Endodermal cell (in vitro differentiated cells): ENCODE results near the gene HDAC4. TPM values are rescaled to one million over a fixed set of nuclear protein-coding genes. Genes with fewer than 3 reads are reported as not detected.

Experiments used
- DNase-seq: peaks from one replicate; pipeline ENCODE4 v3.0.0-alpha.2; 2017
- H3K27ac ChIP-seq: 2 replicates; pipeline ENCODE4 v1.5.1; 2013; ENCODE audit warnings: mild to moderate bottlenecking, low read depth, low read length, moderate library complexity
- H3K27me3 ChIP-seq: 2 replicates; pipeline ENCODE4 v1.6.1; 2013; ENCODE audit warnings: mild to moderate bottlenecking, low read length, moderate library complexity; ENCODE audit not compliant: insufficient read depth, control insufficient read depth, poor library complexity, severe bottlenecking
- H3K36me3 ChIP-seq: 2 replicates; pipeline ENCODE4 v1.7.0; 2013; ENCODE audit warnings: mild to moderate bottlenecking, low read length, moderate library complexity; ENCODE audit not compliant: control insufficient read depth, insufficient read depth
- H3K4me1 ChIP-seq: one replicate; pipeline ENCODE4 v1.7.0; 2013; ENCODE audit warnings: low read length; ENCODE audit not compliant: control insufficient read depth, insufficient read depth
- H3K4me3 ChIP-seq: 2 replicates; pipeline ENCODE4 v1.5.1; 2013; ENCODE audit warnings: mild to moderate bottlenecking, low read length, moderate library complexity
- H3K9ac ChIP-seq: 2 replicates; pipeline ENCODE4 v1.6.1; 2013; ENCODE audit warnings: mild to moderate bottlenecking, low read length, moderate library complexity; ENCODE audit not compliant: poor library complexity, severe bottlenecking; ENCODE audit errors: extremely low read depth
- H3K9me3 ChIP-seq: 2 replicates; pipeline ENCODE4 v1.6.1; 2013; ENCODE audit warnings: mild to moderate bottlenecking, low read length, moderate library complexity; ENCODE audit not compliant: control insufficient read depth
- H3K27ac Mint-ChIP-seq: 2 replicates; pipeline ENCODE4 v1.8.0; 2020; ENCODE audit warnings: mixed read lengths
- H3K27me3 Mint-ChIP-seq: 2 replicates; pipeline ENCODE4 v1.8.0; 2021; ENCODE audit warnings: mild to moderate bottlenecking, mixed read lengths; ENCODE audit not compliant: insufficient read depth
- H3K36me3 Mint-ChIP-seq: 2 replicates; pipeline ENCODE4 v1.8.0; 2020; ENCODE audit warnings: low read depth, mixed read lengths
- H3K4me1 Mint-ChIP-seq: 2 replicates; pipeline ENCODE4 v1.8.0; 2020; ENCODE audit warnings: mixed read lengths
- H3K4me3 Mint-ChIP-seq: 2 replicates; pipeline ENCODE4 v1.8.0; 2020; ENCODE audit warnings: mild to moderate bottlenecking, moderate library complexity, mixed read lengths
- H3K9me3 Mint-ChIP-seq: 2 replicates; pipeline ENCODE4 v1.8.0; 2020; ENCODE audit warnings: mild to moderate bottlenecking, mixed read lengths
- CTCF ChIP-seq: fragments of 200-600 bp; sonication (generic); conservative IDR thresholded peaks from 2 replicates; pipeline ENCODE4 v1.5.0; 2021; ENCODE audit warnings: antibody characterized with exemption, mild to moderate bottlenecking
- WGBS, 2 experiments: methylation state at CpG; one replicate each; pipeline versions ENCODE4 v1.1.5 to v1.1.7; 2013; ENCODE audit warnings: missing lambda C conversion rate in 2 of 2, mixed read lengths in 1 of 2; ENCODE audit not compliant: insufficient coverage in 1 of 2, insufficient read length in 1 of 2; 5-methylcytosine and 5-hydroxymethylcytosine counted together
- total RNA-seq, 2 donors: library from RNA; stranded (reverse); fragmentation: NEBNext Ultra II Directional in 1 of 2; extraction: Animal tissue kit (Norgen Biotek cat#: 25700) in 1 of 2; gene quantifications; 2 replicates in 1 of 2; 3 replicates in 1 of 2; pipeline ENCODE4 v1.2.1, GENCODE V29; 2021

The HDAC4 gene
- total RNA-seq, 2 donors from 2014 or later: 45.7 to 51.2 TPM

- Histone ChIP-seq H3K36me3 (no peaks in the 10 kb centered on the region), H3K9ac (no peak overlapping the region), H3K27ac (no peak overlapping the region), H3K27me3 (no peaks in the 10 kb centered on the region), H3K4me1 (no peaks in the 10 kb centered on the region), H3K4me3 (no peak overlapping the region), H3K9me3 (peaks cover 4% of the 10 kb centered on the region)
- H3K36me3 Mint-ChIP-seq: peaks cover 3% of the 10 kb centered on the region
- H3K9me3 Mint-ChIP-seq: peaks cover 8% of the 10 kb centered on the region
- WGBS, 2 experiments: 95 to 98% methylated on average over 17 to 19 of the region's 19 CpGs
- H3K27ac Mint-ChIP-seq: no peak overlapping the region
- no peak for DNase-seq
- TF ChIP-seq CTCF: no peak
- H3K27me3 Mint-ChIP-seq: no peaks in the 10 kb centered on the region
- H3K4me3 Mint-ChIP-seq: no peak overlapping the region
- peaks cover 26% of the 10 kb centered on the region for H3K4me1 Mint-ChIP-seq
Observed at GRCh38 chr2:239252801-239253200, 148.0 kb downstream of the HDAC4 start.

DNA sequence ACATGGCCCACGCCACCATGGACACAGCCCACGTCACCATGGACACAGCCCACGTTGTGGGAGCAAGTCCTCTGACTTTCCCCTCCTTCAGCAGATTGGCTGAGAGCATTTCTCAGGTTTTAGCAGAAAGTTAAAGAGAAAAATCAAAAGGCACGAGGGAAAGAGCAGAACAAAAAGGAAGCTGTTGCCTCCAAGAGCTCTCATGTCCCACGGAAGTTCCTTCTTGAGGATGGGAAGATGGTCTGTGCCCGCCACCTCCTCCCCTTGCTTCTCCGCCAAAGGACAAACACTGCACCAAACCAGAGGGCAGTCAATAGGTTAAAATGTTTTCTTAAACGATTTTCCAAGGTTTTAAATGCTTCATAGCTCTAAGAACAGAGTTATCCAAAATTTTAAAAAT is 148.4 kb downstream of the HDAC4 start:
- no peaks in the 10 kb centered on the region for H3K36me3 Mint-ChIP-seq
- peaks cover 26% of the 10 kb centered on the region for H3K4me1 Mint-ChIP-seq
- DNase-seq: no peak
- peaks cover 4% of the 10 kb centered on the region for H3K9me3 Mint-ChIP-seq
- Histone ChIP-seq H3K27me3 (no peaks in the 10 kb centered on the region), H3K9me3 (no peaks in the 10 kb centered on the region), H3K27ac (no peak overlapping the region), H3K4me1 (no peaks in the 10 kb centered on the region), H3K9ac (no peak overlapping the region), H3K4me3 (no peak overlapping the region), H3K36me3 (no peaks in the 10 kb centered on the region)
- no peak for TF ChIP-seq CTCF
- no peak overlapping the region for H3K27ac Mint-ChIP-seq
- no peaks in the 10 kb centered on the region for H3K27me3 Mint-ChIP-seq
- WGBS, 2 experiments: 92 to 100% methylated on average over 5 to 8 of the region's 8 CpGs
- no peak overlapping the region for H3K4me3 Mint-ChIP-seq

DNA sequence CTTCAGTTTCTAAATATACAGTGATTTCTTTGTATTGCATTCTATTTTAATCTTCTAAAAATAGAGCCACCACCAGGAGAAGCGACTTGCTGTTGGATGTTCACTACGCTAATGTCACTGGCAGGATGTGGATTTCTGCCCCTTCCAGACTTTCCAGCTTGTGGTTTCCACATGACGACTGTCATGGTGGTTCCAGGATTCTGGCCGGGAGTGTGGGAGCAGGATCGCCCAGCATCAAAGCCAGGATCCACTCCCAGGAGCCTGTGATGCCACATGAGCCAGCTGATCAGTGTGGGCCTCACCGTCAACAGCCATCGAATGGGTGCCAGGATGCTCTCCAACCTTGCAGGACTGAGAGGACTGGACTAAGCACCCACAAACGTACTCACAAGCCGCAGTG is 148.8 kb downstream of the HDAC4 start:
- TF ChIP-seq CTCF: no peak
- H3K27me3 ChIP-seq: no peaks in the 10 kb centered on the region
- no peak overlapping the region for H3K4me3 ChIP-seq
- WGBS, 2 experiments: 97 to 98% methylated on average over 6 to 9 of the region's 9 CpGs
- H3K27ac ChIP-seq: no peak overlapping the region
- DNase-seq: no peak
- Mint-ChIP-seq H3K4me1 (peaks cover 28% of the 10 kb centered on the region), H3K9me3 (no peaks in the 10 kb centered on the region), H3K36me3 (no peaks in the 10 kb centered on the region), H3K27me3 (no peaks in the 10 kb centered on the region), H3K4me3 (no peak overlapping the region), H3K27ac (no peak overlapping the region)
- no peaks in the 10 kb centered on the region for H3K36me3 ChIP-seq
- no peaks in the 10 kb centered on the region for H3K4me1 ChIP-seq
- H3K9ac ChIP-seq: no peak overlapping the region
- H3K9me3 ChIP-seq: no peaks in the 10 kb centered on the region
